Left ventricle myocardium inferior (tissue), 1 donor: ENCODE data around the gene TSHZ3. TPM values are rescaled to one million over a fixed set of nuclear protein-coding genes. Genes with fewer than 3 reads are reported as not detected.

Experiments
- DNase-seq: peaks from one replicate; pipeline ENCODE4 v3.0.0-alpha.2; 2020
- H3K27ac ChIP-seq: fragments of 200-600 bp; replicated peaks from 2 replicates; pipeline ENCODE4 v1.8.0; 2021
- H3K27me3 ChIP-seq: fragments of 200-600 bp; 2 replicates; pipeline ENCODE4 v1.8.0; 2021; ENCODE audit warnings: low read depth
- H3K36me3 ChIP-seq: fragments of 200-600 bp; 2 replicates; pipeline ENCODE4 v1.8.0; 2021
- H3K4me1 ChIP-seq: fragments of 200-600 bp; 2 replicates; pipeline ENCODE4 v1.8.0; 2021
- H3K4me3 ChIP-seq: fragments of 200-600 bp; 2 replicates; pipeline ENCODE4 v1.8.0; 2021; ENCODE audit warnings: mild to moderate bottlenecking, moderate library complexity
- H3K9me3 ChIP-seq: fragments of 200-600 bp; replicated peaks from 2 replicates; pipeline ENCODE4 v1.8.0; 2021
- intact Hi-C: fragments of 100-400 bp; cut with micrococcal nuclease; formaldehyde crosslinking; loops from one replicate; pipeline ENCODE4 v1.11.0; 2022
- total RNA-seq: library from RNA; stranded (reverse); fragmentation: NEBNext Ultra II Directional; extraction: Animal tissue kit (Norgen Biotek cat#: 25700); gene quantifications from one replicate; pipeline ENCODE4 v1.2.1, GENCODE V29; 2021
- TF ChIP-seq, protein P1 (sequence below): fragments of 200-600 bp; IDR thresholded peaks from 2 replicates; pipeline ENCODE4 v1.8.0; 2021; ENCODE audit warnings: antibody characterized with exemption, mild to moderate bottlenecking, borderline replicate concordance
- donor health status: DM: no; HTN: yes; CAD: no; lungs with severe emphysema.

The TSHZ3 gene
- total RNA-seq, 1 donor from 2014 or later = 2.9 TPM

DNA sequence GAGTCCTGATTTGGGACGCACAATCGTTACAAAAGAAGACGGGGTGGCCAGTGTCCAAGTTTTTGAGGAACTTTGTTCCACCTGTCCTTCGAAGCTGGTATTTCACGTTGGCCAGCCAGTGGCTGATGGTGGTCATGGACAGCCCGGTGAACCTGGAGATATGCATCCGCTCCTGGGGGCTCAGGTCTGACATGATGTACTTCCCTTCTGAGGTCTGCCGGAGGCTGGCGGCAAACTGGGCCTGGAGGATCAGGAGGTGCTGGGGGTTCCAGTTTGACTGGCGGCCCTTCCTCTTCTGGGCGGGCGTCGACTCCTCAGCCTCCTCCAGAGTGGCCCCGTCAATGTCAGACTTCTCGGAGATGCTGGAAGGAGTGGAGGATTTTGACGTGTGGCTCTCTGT, 72.4 kb downstream of the TSHZ3 start:
- H3K9me3 ChIP-seq = no peaks in the 10 kb centered on the region
- H3K36me3 ChIP-seq = peaks cover 28% of the 10 kb centered on the region
- intact Hi-C loops = no loop called here
- TF ChIP-seq, protein P1, sequence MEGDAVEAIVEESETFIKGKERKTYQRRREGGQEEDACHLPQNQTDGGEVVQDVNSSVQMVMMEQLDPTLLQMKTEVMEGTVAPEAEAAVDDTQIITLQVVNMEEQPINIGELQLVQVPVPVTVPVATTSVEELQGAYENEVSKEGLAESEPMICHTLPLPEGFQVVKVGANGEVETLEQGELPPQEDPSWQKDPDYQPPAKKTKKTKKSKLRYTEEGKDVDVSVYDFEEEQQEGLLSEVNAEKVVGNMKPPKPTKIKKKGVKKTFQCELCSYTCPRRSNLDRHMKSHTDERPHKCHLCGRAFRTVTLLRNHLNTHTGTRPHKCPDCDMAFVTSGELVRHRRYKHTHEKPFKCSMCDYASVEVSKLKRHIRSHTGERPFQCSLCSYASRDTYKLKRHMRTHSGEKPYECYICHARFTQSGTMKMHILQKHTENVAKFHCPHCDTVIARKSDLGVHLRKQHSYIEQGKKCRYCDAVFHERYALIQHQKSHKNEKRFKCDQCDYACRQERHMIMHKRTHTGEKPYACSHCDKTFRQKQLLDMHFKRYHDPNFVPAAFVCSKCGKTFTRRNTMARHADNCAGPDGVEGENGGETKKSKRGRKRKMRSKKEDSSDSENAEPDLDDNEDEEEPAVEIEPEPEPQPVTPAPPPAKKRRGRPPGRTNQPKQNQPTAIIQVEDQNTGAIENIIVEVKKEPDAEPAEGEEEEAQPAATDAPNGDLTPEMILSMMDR = no peak
- H3K4me1 ChIP-seq = no peaks in the 10 kb centered on the region
- H3K27ac ChIP-seq = no peak overlapping the region
- DNase-seq = no peak
- H3K4me3 ChIP-seq = no peak overlapping the region
- no peaks in the 10 kb centered on the region for H3K27me3 ChIP-seq

DNA sequence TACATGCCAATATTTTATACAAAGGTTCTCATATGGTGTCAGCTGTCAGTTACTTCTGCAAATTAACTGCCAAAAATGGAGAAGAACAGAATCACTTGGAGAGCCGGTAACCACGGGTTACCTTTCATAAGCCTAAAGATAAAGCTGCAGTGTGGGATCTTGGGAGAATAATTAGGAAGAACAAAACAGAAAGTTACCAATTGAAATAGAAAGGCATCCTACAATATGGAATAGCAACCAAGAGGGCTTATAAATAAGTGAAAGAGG, 74.2 kb downstream of the TSHZ3 start:
- Histone ChIP-seq H3K27me3 (no peaks in the 10 kb centered on the region), H3K4me1 (no peaks in the 10 kb centered on the region), H3K4me3 (no peak overlapping the region), H3K27ac (no peak overlapping the region), H3K9me3 (no peaks in the 10 kb centered on the region), H3K36me3 (peaks cover 28% of the 10 kb centered on the region)
- DNase-seq = no peak
- TF ChIP-seq, protein P1 = no peak
- intact Hi-C loops = no loop called here

DNA sequence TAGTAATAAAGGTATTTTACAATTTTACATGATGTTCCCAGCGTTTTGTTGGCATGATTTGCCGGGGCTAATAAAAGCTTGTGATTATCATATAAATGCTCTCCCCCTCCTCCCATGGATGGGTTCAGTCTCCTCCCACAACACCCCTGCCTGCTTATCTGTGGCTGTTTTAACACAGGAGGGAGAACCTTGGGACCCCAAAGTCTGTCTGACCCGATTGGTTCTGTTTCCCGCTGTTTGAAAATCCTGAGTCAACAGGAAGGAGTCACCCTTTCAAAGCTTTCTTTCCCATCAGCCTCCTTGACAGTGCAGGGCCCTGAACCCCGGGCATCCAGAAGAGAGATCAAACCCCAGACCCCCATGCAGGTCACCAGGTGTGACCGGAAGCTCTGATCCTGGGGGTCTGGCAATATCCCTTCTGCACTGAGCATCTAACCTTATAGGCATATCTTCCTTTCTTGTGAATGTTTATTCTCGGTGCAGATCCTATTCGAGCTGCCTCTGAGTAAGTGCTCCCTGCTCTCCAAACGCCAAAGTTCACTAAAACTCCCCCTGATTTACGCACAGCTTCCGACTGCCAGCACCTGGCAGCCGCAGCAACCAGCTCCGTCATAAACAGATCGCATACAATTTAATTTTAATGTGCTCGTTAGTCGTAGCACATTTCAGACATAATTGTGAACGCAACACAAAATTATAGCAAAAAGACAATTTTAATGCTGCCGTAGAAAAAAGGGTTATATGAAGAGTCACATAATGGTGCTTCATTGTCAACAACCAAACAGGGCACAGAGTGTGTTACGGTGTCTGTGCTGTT, 74.8 kb downstream of the TSHZ3 start:
- Histone ChIP-seq H3K27me3 (no peaks in the 10 kb centered on the region), H3K36me3 (peaks cover 27% of the 10 kb centered on the region), H3K27ac (no peak overlapping the region), H3K4me3 (no peak overlapping the region), H3K4me1 (no peaks in the 10 kb centered on the region), H3K9me3 (no peaks in the 10 kb centered on the region)
- intact Hi-C loops = no loop called here
- no peak for DNase-seq
- TF ChIP-seq, protein P1 = no peak

DNA sequence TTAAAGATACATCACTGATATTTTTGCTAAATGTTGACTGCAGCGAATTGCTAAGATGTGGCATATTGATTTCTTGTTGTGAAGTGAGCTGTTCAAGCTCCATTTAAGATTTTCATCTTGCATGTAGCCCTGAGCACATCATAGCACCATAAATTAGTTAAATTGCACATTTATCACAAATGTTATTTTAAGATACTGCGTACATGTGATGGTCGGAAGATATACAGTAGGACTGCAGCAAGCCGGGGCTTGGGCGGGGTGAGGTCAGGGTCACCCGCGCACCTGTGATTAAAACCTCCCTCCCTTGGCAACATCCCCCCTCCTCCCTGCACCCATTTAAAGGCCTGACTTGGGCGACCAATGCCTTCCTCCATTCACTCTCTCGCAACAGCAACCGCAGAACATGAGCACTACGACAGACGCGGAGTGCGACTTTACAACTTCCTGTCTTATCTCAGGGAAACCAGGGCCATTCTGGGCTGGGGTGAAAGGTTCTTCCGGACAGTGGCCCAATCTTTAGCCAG, 76.6 kb downstream of the TSHZ3 start:
- TF ChIP-seq, protein P1 = no peak
- H3K9me3 ChIP-seq = no peaks in the 10 kb centered on the region
- intact Hi-C loops = no loop called here
- no peaks in the 10 kb centered on the region for H3K4me1 ChIP-seq
- H3K27me3 ChIP-seq = no peaks in the 10 kb centered on the region
- no peak overlapping the region for H3K27ac ChIP-seq
- peaks cover 9% of the 10 kb centered on the region for H3K36me3 ChIP-seq
- H3K4me3 ChIP-seq = no peak overlapping the region
- DNase-seq = no peak

DNA sequence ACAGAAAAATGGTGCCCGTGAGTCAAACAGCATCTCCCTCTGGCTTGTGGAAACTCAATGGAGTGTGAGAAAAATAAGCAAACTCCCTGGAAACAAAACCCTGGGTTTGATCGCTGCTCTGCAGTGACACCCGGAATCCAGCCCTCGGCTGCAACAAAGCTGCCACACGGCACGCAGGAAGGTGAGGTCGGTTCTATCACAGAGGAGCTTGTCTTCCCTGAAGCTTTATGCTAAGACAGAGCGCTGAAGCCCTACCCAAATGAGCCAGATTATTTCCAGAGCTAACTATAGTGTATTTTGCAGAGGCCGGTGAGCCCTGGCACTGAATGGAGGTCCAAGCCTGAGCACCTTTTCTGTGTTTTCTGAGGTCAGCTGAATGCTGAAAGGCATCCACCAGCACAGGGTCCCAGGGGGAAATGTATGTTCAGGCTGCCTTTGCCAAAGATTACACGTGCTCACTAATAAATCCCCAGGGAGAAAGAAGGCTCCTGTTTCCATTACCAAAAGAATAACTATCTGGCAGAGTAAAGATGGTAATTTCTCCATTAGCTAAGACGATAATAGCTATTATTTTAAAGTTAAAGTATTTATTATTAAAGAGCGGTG, 77.8 kb downstream of the TSHZ3 start:
- H3K27ac ChIP-seq = no peak overlapping the region
- no peaks in the 10 kb centered on the region for H3K9me3 ChIP-seq
- TF ChIP-seq, protein P1 = no peak
- H3K27me3 ChIP-seq = no peaks in the 10 kb centered on the region
- no peak for DNase-seq
- peaks cover 4% of the 10 kb centered on the region for H3K36me3 ChIP-seq
- intact Hi-C loops = no loop called here
- H3K4me3 ChIP-seq = no peak overlapping the region
- H3K4me1 ChIP-seq = no peaks in the 10 kb centered on the region
